Fibroblast of the aortic adventitia (primary cell): ENCODE results near the gene SH2D2A. TPM values are rescaled to one million over a fixed set of nuclear protein-coding genes. Genes with fewer than 3 reads are reported as not detected.
A peak's percentile ranks its signal among the peaks of the same experiment; 100 is the strongest.

Experiments used
- DNase-seq: peaks from one replicate; pipeline ENCODE4 v3.0.0-alpha.2; 2010; ENCODE audit warnings: low read depth
- H3K4me3 ChIP-seq: 2 replicates; pipeline ENCODE4 v1.5.1; 2011; ENCODE audit warnings: low read depth, mild to moderate bottlenecking, control low read depth, low read length, moderate library complexity
- total RNA-seq: library from RNA; depleted of rRNA; stranded (reverse); fragments of >200 nt; gene quantifications from 2 replicates; pipeline ENCODE4 v1.2.3, GENCODE V29; 2012; ENCODE audit warnings: low replicate concordance
- TF ChIP-seq, protein P1 (sequence below): IDR thresholded peaks from 2 replicates; pipeline ENCODE4 v1.5.1; 2011; ENCODE audit warnings: mild to moderate bottlenecking, low read length, control low read depth, inconsistent platforms; ENCODE audit not compliant: insufficient read depth

The SH2D2A gene
- total RNA-seq, 1 donor = not detected

GRCh38 chr1:156856282-156856785 lies 39.7 kb upstream of the SH2D2A start:
- TF ChIP-seq, protein P1, sequence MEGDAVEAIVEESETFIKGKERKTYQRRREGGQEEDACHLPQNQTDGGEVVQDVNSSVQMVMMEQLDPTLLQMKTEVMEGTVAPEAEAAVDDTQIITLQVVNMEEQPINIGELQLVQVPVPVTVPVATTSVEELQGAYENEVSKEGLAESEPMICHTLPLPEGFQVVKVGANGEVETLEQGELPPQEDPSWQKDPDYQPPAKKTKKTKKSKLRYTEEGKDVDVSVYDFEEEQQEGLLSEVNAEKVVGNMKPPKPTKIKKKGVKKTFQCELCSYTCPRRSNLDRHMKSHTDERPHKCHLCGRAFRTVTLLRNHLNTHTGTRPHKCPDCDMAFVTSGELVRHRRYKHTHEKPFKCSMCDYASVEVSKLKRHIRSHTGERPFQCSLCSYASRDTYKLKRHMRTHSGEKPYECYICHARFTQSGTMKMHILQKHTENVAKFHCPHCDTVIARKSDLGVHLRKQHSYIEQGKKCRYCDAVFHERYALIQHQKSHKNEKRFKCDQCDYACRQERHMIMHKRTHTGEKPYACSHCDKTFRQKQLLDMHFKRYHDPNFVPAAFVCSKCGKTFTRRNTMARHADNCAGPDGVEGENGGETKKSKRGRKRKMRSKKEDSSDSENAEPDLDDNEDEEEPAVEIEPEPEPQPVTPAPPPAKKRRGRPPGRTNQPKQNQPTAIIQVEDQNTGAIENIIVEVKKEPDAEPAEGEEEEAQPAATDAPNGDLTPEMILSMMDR = no peak
- no peak for DNase-seq
- no peak overlapping the region for H3K4me3 ChIP-seq

DNA sequence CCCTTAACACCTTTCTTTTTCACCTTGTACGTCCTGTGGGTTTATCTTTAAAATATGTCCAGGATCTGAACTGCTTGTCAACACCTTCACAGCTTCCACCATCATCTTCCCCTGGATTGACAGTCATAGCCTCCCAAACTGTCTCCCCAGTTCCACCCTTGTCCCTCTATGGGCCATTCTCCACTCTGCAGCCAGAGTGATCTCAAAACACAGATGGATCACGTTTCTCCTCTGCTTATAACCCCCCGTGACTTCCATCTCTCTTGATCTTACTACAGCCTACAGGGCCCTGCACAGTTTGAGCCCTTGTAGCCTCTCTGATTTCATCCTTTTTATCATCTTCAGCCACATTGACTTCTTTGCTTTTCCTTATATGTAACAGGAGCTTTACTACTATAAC lies 38.0 kb upstream of the SH2D2A start:
- H3K4me3 ChIP-seq = no peak overlapping the region
- no peak for DNase-seq
- TF ChIP-seq, protein P1 = peak; percentile 14

DNA sequence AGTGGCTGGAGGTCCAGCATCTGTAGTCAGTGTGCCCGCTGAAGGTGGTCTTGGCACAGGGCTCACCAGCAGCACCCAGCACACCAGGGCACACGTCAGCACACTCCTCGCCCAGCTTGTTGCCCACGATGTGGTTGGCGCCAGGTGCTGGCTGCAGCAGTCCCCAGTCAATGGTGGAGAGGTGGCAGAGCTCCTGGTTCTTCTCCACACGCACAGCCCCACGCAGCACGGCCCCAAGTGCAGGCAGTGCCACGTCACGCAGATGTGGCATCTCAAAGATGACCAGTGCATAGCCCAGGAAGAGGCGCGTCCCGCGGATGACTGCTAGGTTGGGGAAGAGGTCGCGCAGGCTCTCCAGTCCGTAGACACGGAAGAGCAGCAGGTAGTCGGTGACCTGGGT lies 37.1 kb upstream of the SH2D2A start:
- TF ChIP-seq, protein P1 = no peak
- DNase-seq = no peak
- no peak overlapping the region for H3K4me3 ChIP-seq

DNA sequence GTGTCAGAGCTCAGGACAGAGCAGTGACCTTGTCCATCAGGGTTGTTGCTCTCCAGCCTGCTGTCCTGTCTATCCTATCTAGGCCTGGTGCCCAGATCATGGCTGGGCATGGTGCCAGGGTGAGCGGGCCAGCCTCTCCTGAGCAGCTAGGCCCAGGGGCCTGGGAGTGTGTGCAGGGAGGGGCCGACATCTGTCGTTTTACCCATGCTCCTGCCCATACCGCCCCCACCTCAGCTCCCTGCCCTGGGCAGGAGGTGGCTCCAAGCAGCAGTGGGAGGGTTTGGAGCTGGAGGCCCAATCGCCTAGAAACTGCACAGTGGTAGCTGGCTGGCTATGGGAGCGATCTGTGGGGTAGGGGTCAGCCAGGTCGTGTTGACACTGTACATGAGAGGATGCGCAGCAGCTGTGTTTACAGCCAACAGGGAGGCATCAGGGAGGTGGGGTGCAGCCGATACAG lies 35.8 kb upstream of the SH2D2A start:
- TF ChIP-seq, protein P1 = no peak
- DNase-seq = peak; percentile 34
- H3K4me3 ChIP-seq = no peak overlapping the region

DNA sequence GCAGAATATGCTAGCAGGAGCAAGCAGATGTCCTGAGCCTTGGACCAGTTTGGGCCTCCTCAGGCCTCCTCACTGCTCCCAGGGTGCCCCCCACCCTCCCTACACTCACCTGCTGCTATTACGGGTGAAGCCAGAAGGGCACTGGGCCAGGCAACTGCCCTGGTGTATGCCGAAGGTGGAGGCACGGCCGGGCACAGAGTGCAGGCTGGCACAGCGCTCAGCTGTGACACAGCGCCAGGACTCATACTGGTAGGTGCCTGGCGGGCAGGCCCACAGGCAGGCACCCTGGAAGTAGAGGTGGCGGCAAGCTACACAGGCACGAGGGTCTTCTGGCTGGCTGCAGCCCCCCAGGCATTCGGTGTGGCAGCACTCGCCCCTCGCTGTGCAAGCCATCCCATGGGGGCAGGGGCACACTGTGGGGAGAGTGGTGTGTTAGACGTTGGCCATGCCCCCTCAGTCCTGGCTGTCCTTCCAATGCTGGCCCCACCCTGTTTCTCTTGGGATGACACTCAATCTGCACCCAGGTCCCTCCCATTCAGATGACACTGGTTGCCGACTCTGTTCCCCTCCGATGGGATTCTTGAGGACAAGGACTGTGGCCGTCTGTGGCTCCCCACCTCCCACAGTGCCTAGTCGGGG lies 35.2 kb upstream of the SH2D2A start:
- TF ChIP-seq, protein P1 = no peak
- DNase-seq = no peak
- no peak overlapping the region for H3K4me3 ChIP-seq

- DNase-seq = no peak
- TF ChIP-seq, protein P1 = no peak
- H3K4me3 ChIP-seq = no peak overlapping the region
Measured at GRCh38 chr1:156849151-156849496, 32.5 kb upstream of the SH2D2A start.

- DNase-seq = no peak
- no peak overlapping the region for H3K4me3 ChIP-seq
- TF ChIP-seq, protein P1 = no peak
Measured at GRCh38 chr1:156848461-156849150, 32.0 kb upstream of the SH2D2A start.
